ENCODE measurements around the gene CPNE7. TPM values are rescaled to one million over a fixed set of nuclear protein-coding genes. Genes with fewer than 3 reads are reported as not detected.
A peak's percentile ranks its signal among the peaks of the same experiment; 100 is the strongest.

CPNE7 gene
- total and polyA plus RNA-seq, 2 of the 4 experiments (the other 2 are of a cell fraction), result 5.4 to 17.4 TPM

GRCh38 chr16:89641458-89642119 lies 66.0 kb downstream of the CPNE7 start (continued):
- no peak for TF ChIP-seq RCOR1 (IDR thresholded peaks at IDR 0.05; ENCODE audit: insufficient replicate concordance, low read length)

- Histone ChIP-seq H2AK5ac (ENCODE audit: low read depth, low read length) (no peak overlapping the region), H4K8ac (ENCODE audit: low read depth in 2 of 2, low read length in 2 of 2) (no peak overlapping the region), H3K4me2 (ENCODE audit: low read depth, low read length) (no peak overlapping the region), H3K4me3 (ENCODE audit: insufficient read depth, low read depth, low read length) (no peak overlapping the region), H3K18ac (ENCODE audit: low read depth, low read length) (no peak overlapping the region), H2BK5ac (ENCODE audit: low read depth, low read length, poor library complexity, severe bottlenecking) (no peak overlapping the region), H3K14ac (replicated peaks; ENCODE audit: low read depth, low read length) (no peak overlapping the region), H3K4me1 (ENCODE audit: control insufficient read depth, insufficient read depth, low read length) (peaks cover 2% of the 10 kb centered on the region; the same call in 1 of the 2 replicates), H4K91ac (ENCODE audit: insufficient read depth, low read depth, low read length) (no peak overlapping the region), H3K9me3 (ENCODE audit: control insufficient read depth, insufficient read depth, low read length) (no peaks in the 10 kb centered on the region), H3K27me3 (ENCODE audit: control insufficient read depth, insufficient read depth, low read length) (no peaks in the 10 kb centered on the region; the same call in 1 of the 2 replicates), H3K27ac (ENCODE audit: insufficient read depth, low read length) (no peak overlapping the region), H3K9ac (ENCODE audit: low read depth, low read length) (no peak overlapping the region), H2AK9ac (replicated peaks; ENCODE audit: low read depth, low read length, poor library complexity) (peak overlapping the region; percentile 42), H2BK20ac (ENCODE audit: low read depth, low read length) (no peak overlapping the region), H4K5ac (ENCODE audit: low read depth, low read length) (no peak overlapping the region), H3K23ac (ENCODE audit: low read depth, low read length) (no peak overlapping the region), H2BK120ac (ENCODE audit: low read depth, low read length) (no peak overlapping the region), H2AFZ (replicated peaks; ENCODE audit: low read length, poor library complexity) (no peak overlapping the region), H2BK15ac (ENCODE audit: low read depth, low read length) (no peak overlapping the region), H3K9me1 (ENCODE audit: insufficient read depth, low read length) (no peaks in the 10 kb centered on the region), H3K56ac (ENCODE audit: extremely low read depth, insufficient read depth, low read length) (no peak overlapping the region), H3K36me3 (ENCODE audit: control insufficient read depth, insufficient read depth, low read length) (peaks cover 32% of the 10 kb centered on the region), H4K20me1 (ENCODE audit: insufficient read depth, low read length) (peaks cover 8% of the 10 kb centered on the region; the same call in 1 of the 2 replicates), H3K79me1 (ENCODE audit: low read depth in 1 of 2, low read length in 2 of 2) (peaks cover 4 to 11% of the 10 kb centered on the region in 2 experiments; a peak in 2 of 4 replicates), H3K4ac (ENCODE audit: low read depth, low read length) (no peak overlapping the region)
- 93% methylated on average over 6 of the region's 13 CpGs; no CpG with 5 or more reads in 1 of the 2 experiments for WGBS, 2 experiments (ENCODE audit: extremely low coverage in 2 of 2, insufficient read length in 1 of 2)
- dilution Hi-C loops (cut with HindIII; ENCODE audit: low sequenced_read_pairs, unreplicated experiment) (no loop called here), in situ Hi-C loops (cut with MboI; ENCODE audit: low sequenced_read_pairs) (loop anchor here (5.0 kb wide), 1 partner anchor 70 kb away; no protein-coding TSS in a partner anchor), intact Hi-C loops (cut with micrococcal nuclease) (no loop called here)
- DNase-seq (no peak), ATAC-seq (ENCODE audit: low read depth) (no peak)
- TF ChIP-seq FOS (IDR thresholded peaks at IDR 0.05; ENCODE audit: low read depth, low read length), result no peak
- TF ChIP-seq CTCF (conservative IDR thresholded peaks at IDR 0.05; ENCODE audit: low read depth, low read length), result no peak
- TF ChIP-seq MXI1 (IDR thresholded peaks at IDR 0.05; ENCODE audit: borderline replicate concordance, low read depth, low read length), result no peak
- no peak for TF ChIP-seq SMC3 (IDR thresholded peaks at IDR 0.05; ENCODE audit: low read depth, low read length)
- TF ChIP-seq RCOR1 (IDR thresholded peaks at IDR 0.05; ENCODE audit: insufficient replicate concordance, low read length), result no peak
- TF ChIP-seq NFE2L2 (IDR thresholded peaks at IDR 0.05; ENCODE audit: low read depth, low read length), result no peak
- TF ChIP-seq MAZ (IDR thresholded peaks at IDR 0.05; ENCODE audit: borderline replicate concordance, low read depth, low read length), result no peak
- TF ChIP-seq ELK1 (IDR thresholded peaks at IDR 0.05; ENCODE audit: borderline replicate concordance, low read depth, low read length), result no peak
- no peak for TF ChIP-seq USF2 (IDR thresholded peaks at IDR 0.05; ENCODE audit: low read depth, low read length)
- TF ChIP-seq BHLHE40 (IDR thresholded peaks at IDR 0.05; ENCODE audit: low read depth, low read length), result no peak
- TF ChIP-seq RAD21 (IDR thresholded peaks at IDR 0.05; ENCODE audit: low read length), result no peak
- no peak for TF ChIP-seq RFX5 (IDR thresholded peaks at IDR 0.05; ENCODE audit: low read depth, low read length)
- BruUV-seq (replicated peaks), result no TSS peak
- POLR2A ChIA-PET (ENCODE audit: unreplicated experiment), result no interaction called here
- CTCF ChIA-PET, result no interaction called here
Observed at GRCh38 chr16:89642574-89642973, 67.0 kb downstream of the CPNE7 start.
